ENCODE results near the gene KRTAP5-5. TPM values are rescaled to one million over a fixed set of nuclear protein-coding genes. Genes with fewer than 3 reads are reported as not detected.

Gene KRTAP5-5
- total and polyA plus RNA-seq, 2 donors (not counting 3 experiments of a cell fraction or from before 2014, with no cell fraction given) = not detected

DNA sequence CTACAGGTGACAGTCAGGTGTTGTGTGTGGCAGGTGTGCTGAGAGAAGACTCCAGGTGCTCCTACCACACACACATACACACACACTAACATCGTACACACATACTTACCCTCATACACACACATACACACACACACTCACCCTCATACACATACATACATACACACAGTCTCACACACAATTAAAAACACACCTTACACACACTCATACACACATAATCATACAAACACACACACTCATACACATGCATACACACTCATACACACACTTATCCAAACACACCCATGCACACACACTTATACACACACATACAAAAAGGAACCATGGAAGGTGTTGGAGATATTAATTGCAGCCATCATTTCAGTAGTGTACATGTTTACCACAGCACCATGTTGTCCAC lies 25.9 kb upstream of the KRTAP5-5 start:
- H3K27me3 ChIP-seq (ENCODE audit: control insufficient read depth in 2 of 2, insufficient read depth in 2 of 2, low read length in 2 of 2) = peaks cover 0 to 2% of the 10 kb centered on the region in 2 experiments
- H2AFZ ChIP-seq (ENCODE audit: low read depth, low read length) = no peak overlapping the region
- H3K9ac ChIP-seq (replicated peaks; ENCODE audit: extremely low read depth, insufficient read depth, low read length) = no peak overlapping the region
- ChIA-PET POLR2A (no interaction called here), CTCF (no interaction called here)
- H3K36me3 ChIP-seq (ENCODE audit: control insufficient read depth in 2 of 2, extremely low read depth in 1 of 2, insufficient read depth in 2 of 2, low read length in 2 of 2) = no peaks in the 10 kb centered on the region
- DNase-seq (ENCODE audit: low read depth, low spot score) (no peak), FAIRE-seq (no peak)
- H3K27ac ChIP-seq (ENCODE audit: insufficient read depth, low read depth, low read length) = no peak overlapping the region
- H3K4me1 ChIP-seq (ENCODE audit: control insufficient read depth, extremely low read depth, insufficient read depth, low read length) = no peaks in the 10 kb centered on the region
- H4K20me1 ChIP-seq (replicated peaks; ENCODE audit: control insufficient read depth, extremely low read depth, insufficient read depth, low read length) = no peaks in the 10 kb centered on the region
- H3K4me3 ChIP-seq (replicated peaks in 1 of 3; ENCODE audit: insufficient read depth in 1 of 3, low read depth in 1 of 3, low read length in 3 of 3) = no peak overlapping the region
- intact Hi-C loops (cut with micrococcal nuclease) = no loop called here
- no peaks in the 10 kb centered on the region for H3K9me3 ChIP-seq (replicated peaks; ENCODE audit: control insufficient read depth, insufficient read depth, low read length)
- H3K4me2 ChIP-seq (ENCODE audit: insufficient read depth, low read length) = no peak overlapping the region
- no peaks in the 10 kb centered on the region for H3K79me2 ChIP-seq (ENCODE audit: control insufficient read depth, insufficient read depth, low read length)
- BruUV-seq (replicated peaks) = no TSS peak
- dilution Hi-C loops (cut with MboI; ENCODE audit: extremely low pct_ligation_motif_present, low sequenced_read_pairs) = no loop called here
- no peak for TF ChIP-seq POLR2A (IDR thresholded peaks at IDR 0.05; ENCODE audit: low read depth, low read length)
- no peak for TF ChIP-seq GATA2 (IDR thresholded peaks at IDR 0.05; ENCODE audit: insufficient read depth, insufficient read length, low read depth, low read length)
- no peaks in the 10 kb centered on the region for H3K9me1 ChIP-seq (replicated peaks; ENCODE audit: control insufficient read depth, extremely low read depth, insufficient read depth, low read length)

DNA sequence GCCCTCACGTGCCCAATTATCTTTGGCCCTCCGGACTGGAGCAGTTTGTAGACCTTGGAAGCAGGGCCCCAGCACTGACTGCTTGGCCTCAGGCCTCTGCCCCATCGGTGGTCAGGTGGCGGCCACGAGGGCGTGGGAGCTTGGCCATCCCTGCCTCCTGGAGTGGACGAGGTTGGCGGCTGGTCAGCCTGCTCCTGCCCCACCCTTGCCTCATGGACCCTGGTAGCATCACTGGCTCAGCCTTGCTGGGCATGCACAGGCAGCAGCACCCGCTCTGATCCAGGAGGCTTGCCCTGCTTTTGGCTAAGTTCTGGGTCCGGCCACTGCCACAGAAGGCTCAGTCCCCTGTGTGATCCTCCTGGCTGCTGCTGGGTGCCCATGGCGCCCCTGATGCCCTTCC lies 25.4 kb upstream of the KRTAP5-5 start:
- H2AFZ ChIP-seq (ENCODE audit: low read depth, low read length) = no peak overlapping the region
- no peak overlapping the region for H3K4me3 ChIP-seq (replicated peaks in 1 of 3; ENCODE audit: insufficient read depth in 1 of 3, low read depth in 1 of 3, low read length in 3 of 3)
- intact Hi-C loops (cut with micrococcal nuclease) (no loop called here), dilution Hi-C loops (cut with MboI; ENCODE audit: extremely low pct_ligation_motif_present, low sequenced_read_pairs) (no loop called here)
- TF ChIP-seq MYC (IDR thresholded peaks at IDR 0.05; ENCODE audit: low read depth, low read length) (no peak), POLR2AphosphoS5 (IDR thresholded peaks at IDR 0.05; ENCODE audit: insufficient read depth, low read depth, low read length) (no peak), EZH2 (IDR thresholded peaks at IDR 0.05; ENCODE audit: borderline replicate concordance, low read depth, low read length, severe bottlenecking) (no peak), JUN (IDR thresholded peaks at IDR 0.05; ENCODE audit: borderline replicate concordance, insufficient read depth, insufficient read length, low read depth) (no peak), GATA2 (IDR thresholded peaks at IDR 0.05; ENCODE audit: insufficient read depth, insufficient read length, low read depth, low read length) (no peak), POLR2A (IDR thresholded peaks at IDR 0.05; ENCODE audit: low read depth, low read length) (no peak), FOS (IDR thresholded peaks at IDR 0.05; ENCODE audit: borderline replicate concordance, insufficient read depth, low read length) (no peak)
- TF ChIP-seq, protein P1, sequence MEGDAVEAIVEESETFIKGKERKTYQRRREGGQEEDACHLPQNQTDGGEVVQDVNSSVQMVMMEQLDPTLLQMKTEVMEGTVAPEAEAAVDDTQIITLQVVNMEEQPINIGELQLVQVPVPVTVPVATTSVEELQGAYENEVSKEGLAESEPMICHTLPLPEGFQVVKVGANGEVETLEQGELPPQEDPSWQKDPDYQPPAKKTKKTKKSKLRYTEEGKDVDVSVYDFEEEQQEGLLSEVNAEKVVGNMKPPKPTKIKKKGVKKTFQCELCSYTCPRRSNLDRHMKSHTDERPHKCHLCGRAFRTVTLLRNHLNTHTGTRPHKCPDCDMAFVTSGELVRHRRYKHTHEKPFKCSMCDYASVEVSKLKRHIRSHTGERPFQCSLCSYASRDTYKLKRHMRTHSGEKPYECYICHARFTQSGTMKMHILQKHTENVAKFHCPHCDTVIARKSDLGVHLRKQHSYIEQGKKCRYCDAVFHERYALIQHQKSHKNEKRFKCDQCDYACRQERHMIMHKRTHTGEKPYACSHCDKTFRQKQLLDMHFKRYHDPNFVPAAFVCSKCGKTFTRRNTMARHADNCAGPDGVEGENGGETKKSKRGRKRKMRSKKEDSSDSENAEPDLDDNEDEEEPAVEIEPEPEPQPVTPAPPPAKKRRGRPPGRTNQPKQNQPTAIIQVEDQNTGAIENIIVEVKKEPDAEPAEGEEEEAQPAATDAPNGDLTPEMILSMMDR (IDR thresholded peaks at IDR 0.05; ENCODE audit: extremely low read depth in 1 of 2, insufficient read depth in 1 of 2, low read depth in 1 of 2, low read length in 2 of 2) = no peak
- TF ChIP-seq, protein P2, sequence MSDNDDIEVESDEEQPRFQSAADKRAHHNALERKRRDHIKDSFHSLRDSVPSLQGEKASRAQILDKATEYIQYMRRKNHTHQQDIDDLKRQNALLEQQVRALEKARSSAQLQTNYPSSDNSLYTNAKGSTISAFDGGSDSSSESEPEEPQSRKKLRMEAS (IDR thresholded peaks at IDR 0.05; ENCODE audit: insufficient read depth, insufficient read length) = no peak
- no peaks in the 10 kb centered on the region for H3K9me1 ChIP-seq (replicated peaks; ENCODE audit: control insufficient read depth, extremely low read depth, insufficient read depth, low read length)
- peaks cover 0 to 2% of the 10 kb centered on the region in 2 experiments for H3K27me3 ChIP-seq (ENCODE audit: control insufficient read depth in 2 of 2, insufficient read depth in 2 of 2, low read length in 2 of 2)
- DNase-seq (ENCODE audit: low read depth, low spot score) (no peak), FAIRE-seq (no peak)
- POLR2A ChIA-PET = no interaction called here
- no peak overlapping the region for H3K4me2 ChIP-seq (ENCODE audit: insufficient read depth, low read length)
- BruUV-seq (replicated peaks) = no TSS peak
- CTCF ChIA-PET = no interaction called here
- H3K9me3 ChIP-seq (replicated peaks; ENCODE audit: control insufficient read depth, insufficient read depth, low read length) = no peaks in the 10 kb centered on the region
- H3K4me1 ChIP-seq (ENCODE audit: control insufficient read depth, extremely low read depth, insufficient read depth, low read length) = no peaks in the 10 kb centered on the region
- no peaks in the 10 kb centered on the region for H4K20me1 ChIP-seq (replicated peaks; ENCODE audit: control insufficient read depth, extremely low read depth, insufficient read depth, low read length)
- no peaks in the 10 kb centered on the region for H3K36me3 ChIP-seq (ENCODE audit: control insufficient read depth in 2 of 2, extremely low read depth in 1 of 2, insufficient read depth in 2 of 2, low read length in 2 of 2)
- no peak overlapping the region for H3K27ac ChIP-seq (ENCODE audit: insufficient read depth, low read depth, low read length)
- H3K79me2 ChIP-seq (ENCODE audit: control insufficient read depth, insufficient read depth, low read length) = no peaks in the 10 kb centered on the region
- H3K9ac ChIP-seq (replicated peaks; ENCODE audit: extremely low read depth, insufficient read depth, low read length) = no peak overlapping the region
